Lower leg skin (tissue), 3 donors: ENCODE measurements around the gene C2orf76.

Source experiments
- CTCF ChIP-seq, 3 donors: fragments of 450-650 bp; IDR thresholded peaks; one replicate each; pipeline ENCODE4 v1.5.1; 2016; ENCODE audit warnings: antibody characterized with exemption in 3 of 3, mild to moderate bottlenecking in 3 of 3, moderate library complexity in 2 of 3
- POLR2A ChIP-seq, 2 donors: fragments of 450-650 bp; IDR thresholded peaks; one replicate each; pipeline ENCODE4 v1.6.1; 2016 to 2017; ENCODE audit warnings: antibody characterized with exemption in 2 of 2, mild to moderate bottlenecking in 1 of 2, moderate library complexity in 1 of 2

- TF ChIP-seq CTCF (IDR thresholded peaks at IDR 0.05) (no peak), POLR2A (IDR thresholded peaks at IDR 0.05) (no peak)
Observed at GRCh38 chr2:119305497-119306195, 61.0 kb downstream of the C2orf76 start.
